WTC11 (cell line): ENCODE results near the gene NTRK2. TPM values are rescaled to one million over a fixed set of nuclear protein-coding genes. Genes with fewer than 3 reads are reported as not detected.

ENCODE experiments used
- ATAC-seq: fragments of 200-7000 bp; cut with Tn5 transposase; 2 replicates; pipeline ENCODE4 v1.10.0; 2021; ENCODE audit warnings: mild to moderate bottlenecking, moderate library complexity
- CTCF ChIA-PET: fragments of 300-600 bp; sonication (Branson Sonifier 250); formaldehyde crosslinking; loops from one replicate; lab custom pipeline; 2021; ENCODE audit warnings: antibody characterized with exemption; lab: Charles Lee
- POLR2A ChIA-PET: fragments of 350-600 bp; sonication (Branson Sonifier 250); formaldehyde crosslinking; loops from one replicate; lab custom pipeline; 2021; ENCODE audit warnings: antibody characterized with exemption; lab: Charles Lee
- DNase-seq: peaks from one replicate; pipeline ENCODE4 v3.0.0; 2021; ENCODE audit warnings: low spot score
- H3K27ac Mint-ChIP-seq: 2 replicates; pipeline ENCODE4 v1.8.0; 2021; ENCODE audit warnings: mixed read lengths
- H3K27me3 Mint-ChIP-seq: 2 replicates; pipeline ENCODE4 v1.8.0; 2021; ENCODE audit warnings: low read depth, mild to moderate bottlenecking, moderate library complexity, mixed read lengths
- H3K36me3 Mint-ChIP-seq: 2 replicates; pipeline ENCODE4 v1.8.0; 2021; ENCODE audit warnings: mixed read lengths
- H3K4me1 Mint-ChIP-seq: 2 replicates; pipeline ENCODE4 v1.8.0; 2022; ENCODE audit warnings: mixed read lengths
- H3K4me3 Mint-ChIP-seq: 2 replicates; pipeline ENCODE4 v1.8.0; 2021; ENCODE audit warnings: mild to moderate bottlenecking, moderate library complexity, mixed read lengths
- H3K9me3 Mint-ChIP-seq: 2 replicates; pipeline ENCODE4 v1.8.0; 2021; ENCODE audit warnings: mixed read lengths
- CREM ChIP-seq: sonication (generic); formaldehyde crosslinking; IDR thresholded peaks from 2 replicates; pipeline ENCODE4 v1.8.1; 2022; ENCODE audit warnings: mild to moderate bottlenecking, missing genetic modification reagents, moderate library complexity
- CTCF ChIP-seq: fragments of 200-600 bp; IDR thresholded peaks from 2 replicates; pipeline ENCODE4 v1.8.0; 2022; ENCODE audit warnings: antibody characterized with exemption
- E2F4 ChIP-seq: sonication (generic); formaldehyde crosslinking; IDR thresholded peaks from 2 replicates; pipeline ENCODE4 v1.8.1; 2022; ENCODE audit warnings: low read depth, mild to moderate bottlenecking, moderate library complexity, missing genetic modification reagents, borderline replicate concordance
- E2F5 ChIP-seq: sonication (generic); formaldehyde crosslinking; IDR thresholded peaks from 2 replicates; pipeline ENCODE4 v1.8.1; 2022; ENCODE audit warnings: mild to moderate bottlenecking, moderate library complexity, missing genetic modification reagents
- ETV6 ChIP-seq: sonication (generic); formaldehyde crosslinking; IDR thresholded peaks from 2 replicates; pipeline ENCODE4 v1.8.1; 2022; ENCODE audit warnings: mild to moderate bottlenecking, missing genetic modification reagents
- FOXK1 ChIP-seq: sonication (generic); formaldehyde crosslinking; IDR thresholded peaks from 2 replicates; pipeline ENCODE4 v1.8.0; 2022; ENCODE audit warnings: mild to moderate bottlenecking, moderate library complexity, missing genetic modification reagents
- IRF1 ChIP-seq: sonication (generic); formaldehyde crosslinking; IDR thresholded peaks from 2 replicates; pipeline ENCODE4 v1.8.0; 2023; ENCODE audit warnings: missing genetic modification reagents
- SP1 ChIP-seq: sonication (generic); formaldehyde crosslinking; conservative IDR thresholded peaks from 2 replicates; pipeline ENCODE4 v1.8.1; 2022; ENCODE audit warnings: missing genetic modification reagents
- ZNF121 ChIP-seq: sonication (generic); formaldehyde crosslinking; IDR thresholded peaks from 2 replicates; pipeline ENCODE4 v1.8.0; 2023; ENCODE audit warnings: missing genetic modification reagents
- ZNF219 ChIP-seq: sonication (generic); formaldehyde crosslinking; IDR thresholded peaks from 2 replicates; pipeline ENCODE4 v1.8.0; 2023; ENCODE audit warnings: missing genetic modification reagents, mild to moderate bottlenecking, borderline replicate concordance
- ZNF423 ChIP-seq: fragments of 250-450 bp; sonication (Bioruptor Pico); IDR thresholded peaks from 2 replicates; pipeline ENCODE4 v2.1.2; 2022; ENCODE audit warnings: mild to moderate bottlenecking, moderate library complexity
- total RNA-seq: library from RNA; stranded (reverse); gene quantifications from 3 replicates; pipeline ENCODE4 v1.2.3, GENCODE V29; 2021
- TF ChIP-seq, protein P1 (sequence below): sonication (generic); formaldehyde crosslinking; IDR thresholded peaks from 2 replicates; pipeline ENCODE4 v1.8.1; 2023; ENCODE audit warnings: mild to moderate bottlenecking, missing genetic modification reagents, borderline replicate concordance
- TF ChIP-seq, protein P2 (sequence below): sonication (generic); formaldehyde crosslinking; IDR thresholded peaks from 2 replicates; pipeline ENCODE4 v1.8.1; 2023; ENCODE audit warnings: mild to moderate bottlenecking, missing genetic modification reagents, moderate library complexity
- TF ChIP-seq, protein P3 (sequence below): fragments of 250-450 bp; sonication (Bioruptor Pico); IDR thresholded peaks from 2 replicates; pipeline ENCODE4 v2.1.2; 2022; ENCODE audit warnings: mild to moderate bottlenecking, moderate library complexity
- TF ChIP-seq, protein P4 (sequence below): sonication (generic); formaldehyde crosslinking; IDR thresholded peaks from 2 replicates; pipeline ENCODE4 v1.8.0; 2022; ENCODE audit warnings: mild to moderate bottlenecking, missing genetic modification reagents

The NTRK2 gene
- total RNA-seq, 1 experiment from 2014 or later, result 0.02 TPM

- ChIA-PET CTCF (no interaction called here), POLR2A (no interaction called here)
- Mint-ChIP-seq H3K4me1 (peaks cover 16% of the 10 kb centered on the region), H3K27me3 (peaks cover 68% of the 10 kb centered on the region), H3K4me3 (no peak overlapping the region), H3K36me3 (no peaks in the 10 kb centered on the region), H3K9me3 (no peaks in the 10 kb centered on the region), H3K27ac (no peak overlapping the region)
- DNase-seq (no peak), ATAC-seq (no peak)
- TF ChIP-seq ETV6 (CRISPR knock-in tag) (no peak), E2F5 (no peak), CREM (CRISPR knock-in tag) (no peak), ZNF423 (no peak), ZNF121 (CRISPR knock-in tag) (no peak)
- TF ChIP-seq, protein P1, sequence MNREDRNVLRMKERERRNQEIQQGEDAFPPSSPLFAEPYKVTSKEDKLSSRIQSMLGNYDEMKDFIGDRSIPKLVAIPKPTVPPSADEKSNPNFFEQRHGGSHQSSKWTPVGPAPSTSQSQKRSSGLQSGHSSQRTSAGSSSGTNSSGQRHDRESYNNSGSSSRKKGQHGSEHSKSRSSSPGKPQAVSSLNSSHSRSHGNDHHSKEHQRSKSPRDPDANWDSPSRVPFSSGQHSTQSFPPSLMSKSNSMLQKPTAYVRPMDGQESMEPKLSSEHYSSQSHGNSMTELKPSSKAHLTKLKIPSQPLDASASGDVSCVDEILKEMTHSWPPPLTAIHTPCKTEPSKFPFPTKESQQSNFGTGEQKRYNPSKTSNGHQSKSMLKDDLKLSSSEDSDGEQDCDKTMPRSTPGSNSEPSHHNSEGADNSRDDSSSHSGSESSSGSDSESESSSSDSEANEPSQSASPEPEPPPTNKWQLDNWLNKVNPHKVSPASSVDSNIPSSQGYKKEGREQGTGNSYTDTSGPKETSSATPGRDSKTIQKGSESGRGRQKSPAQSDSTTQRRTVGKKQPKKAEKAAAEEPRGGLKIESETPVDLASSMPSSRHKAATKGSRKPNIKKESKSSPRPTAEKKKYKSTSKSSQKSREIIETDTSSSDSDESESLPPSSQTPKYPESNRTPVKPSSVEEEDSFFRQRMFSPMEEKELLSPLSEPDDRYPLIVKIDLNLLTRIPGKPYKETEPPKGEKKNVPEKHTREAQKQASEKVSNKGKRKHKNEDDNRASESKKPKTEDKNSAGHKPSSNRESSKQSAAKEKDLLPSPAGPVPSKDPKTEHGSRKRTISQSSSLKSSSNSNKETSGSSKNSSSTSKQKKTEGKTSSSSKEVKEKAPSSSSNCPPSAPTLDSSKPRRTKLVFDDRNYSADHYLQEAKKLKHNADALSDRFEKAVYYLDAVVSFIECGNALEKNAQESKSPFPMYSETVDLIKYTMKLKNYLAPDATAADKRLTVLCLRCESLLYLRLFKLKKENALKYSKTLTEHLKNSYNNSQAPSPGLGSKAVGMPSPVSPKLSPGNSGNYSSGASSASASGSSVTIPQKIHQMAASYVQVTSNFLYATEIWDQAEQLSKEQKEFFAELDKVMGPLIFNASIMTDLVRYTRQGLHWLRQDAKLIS (CRISPR knock-in tag), result no peak
- TF ChIP-seq, protein P2, sequence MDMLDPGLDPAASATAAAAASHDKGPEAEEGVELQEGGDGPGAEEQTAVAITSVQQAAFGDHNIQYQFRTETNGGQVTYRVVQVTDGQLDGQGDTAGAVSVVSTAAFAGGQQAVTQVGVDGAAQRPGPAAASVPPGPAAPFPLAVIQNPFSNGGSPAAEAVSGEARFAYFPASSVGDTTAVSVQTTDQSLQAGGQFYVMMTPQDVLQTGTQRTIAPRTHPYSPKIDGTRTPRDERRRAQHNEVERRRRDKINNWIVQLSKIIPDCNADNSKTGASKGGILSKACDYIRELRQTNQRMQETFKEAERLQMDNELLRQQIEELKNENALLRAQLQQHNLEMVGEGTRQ, result no peak
These were observed 2.3 kb downstream of the NTRK2 start for GRCh38 chr9:84671586-84672521.

DNA sequence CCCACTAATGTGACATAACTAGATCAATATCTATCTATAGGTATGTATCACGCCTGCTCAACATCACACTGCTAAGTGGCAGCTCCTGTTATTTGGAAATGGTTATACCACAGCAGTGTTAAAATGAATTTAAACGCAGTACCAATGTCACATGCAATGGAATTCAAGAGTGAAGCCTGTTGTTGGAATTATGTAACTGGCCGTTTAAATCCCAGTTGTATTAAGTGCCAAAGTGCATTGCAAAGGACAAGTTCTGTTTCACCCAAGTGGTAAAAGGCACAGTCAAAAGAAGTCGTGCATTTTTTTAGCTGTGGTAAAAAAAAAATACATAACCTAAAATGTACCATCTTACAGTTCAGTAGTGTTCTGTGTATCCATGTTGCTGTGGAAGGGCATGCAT, 4.3 kb downstream of the NTRK2 start:
- no peak for ATAC-seq
- no peak overlapping the region for H3K27ac Mint-ChIP-seq
- H3K36me3 Mint-ChIP-seq, result no peaks in the 10 kb centered on the region
- peaks cover 10% of the 10 kb centered on the region for H3K4me1 Mint-ChIP-seq
- ChIA-PET CTCF (no interaction called here), POLR2A (no interaction called here)
- no peaks in the 10 kb centered on the region for H3K9me3 Mint-ChIP-seq
- no peak overlapping the region for H3K4me3 Mint-ChIP-seq
- peaks cover 50% of the 10 kb centered on the region for H3K27me3 Mint-ChIP-seq
- DNase-seq, result no peak
- TF ChIP-seq FOXK1 (CRISPR knock-in tag) (no peak), E2F4 (CRISPR knock-in tag) (no peak), ZNF219 (no peak), SP1 (no peak), CTCF (no peak), IRF1 (CRISPR knock-in tag) (no peak)
- TF ChIP-seq, protein P3, sequence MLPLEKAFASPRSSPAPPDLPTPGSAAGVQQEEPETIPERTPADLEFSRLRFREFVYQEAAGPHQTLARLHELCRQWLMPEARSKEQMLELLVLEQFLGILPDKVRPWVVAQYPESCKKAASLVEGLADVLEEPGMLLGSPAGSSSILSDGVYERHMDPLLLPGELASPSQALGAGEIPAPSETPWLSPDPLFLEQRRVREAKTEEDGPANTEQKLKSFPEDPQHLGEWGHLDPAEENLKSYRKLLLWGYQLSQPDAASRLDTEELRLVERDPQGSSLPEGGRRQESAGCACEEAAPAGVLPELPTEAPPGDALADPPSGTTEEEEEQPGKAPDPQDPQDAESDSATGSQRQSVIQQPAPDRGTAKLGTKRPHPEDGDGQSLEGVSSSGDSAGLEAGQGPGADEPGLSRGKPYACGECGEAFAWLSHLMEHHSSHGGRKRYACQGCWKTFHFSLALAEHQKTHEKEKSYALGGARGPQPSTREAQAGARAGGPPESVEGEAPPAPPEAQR (CRISPR knock-in tag), result no peak
- TF ChIP-seq, protein P1 (CRISPR knock-in tag), result no peak
- TF ChIP-seq, protein P4, sequence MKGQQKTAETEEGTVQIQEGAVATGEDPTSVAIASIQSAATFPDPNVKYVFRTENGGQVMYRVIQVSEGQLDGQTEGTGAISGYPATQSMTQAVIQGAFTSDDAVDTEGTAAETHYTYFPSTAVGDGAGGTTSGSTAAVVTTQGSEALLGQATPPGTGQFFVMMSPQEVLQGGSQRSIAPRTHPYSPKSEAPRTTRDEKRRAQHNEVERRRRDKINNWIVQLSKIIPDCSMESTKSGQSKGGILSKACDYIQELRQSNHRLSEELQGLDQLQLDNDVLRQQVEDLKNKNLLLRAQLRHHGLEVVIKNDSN (CRISPR knock-in tag), result no peak
